Jurkat, Clone E6-1 (cell line): ENCODE data around the gene RAB9A. TPM values are rescaled to one million over a fixed set of nuclear protein-coding genes. Genes with fewer than 3 reads are reported as not detected.
"Not testable (repeated sequence)": the region's sequence is repeated elsewhere in the genome, so short reads cannot be mapped to it uniquely, and the experiment has no call there.

Experiments
- DNase-seq: peaks from one replicate; pipeline ENCODE4 v3.0.0-alpha.2; 2011; ENCODE audit warnings: low read depth, low spot score
- H3K4me3 ChIP-seq: 2 replicates; pipeline ENCODE4 v1.5.1; 2011; ENCODE audit warnings: mild to moderate bottlenecking, low read length, control low read depth, moderate library complexity
- polyA plus RNA-seq: library from polyadenylated mRNA; unstranded; fragments of >200 nt; gene quantifications from one replicate; pipeline ENCODE4 v1.2.1, GENCODE V29; 2012; ENCODE audit warnings: missing spikeins; ENCODE audit not compliant: insufficient read length, insufficient read depth

RAB9A gene, protein sequence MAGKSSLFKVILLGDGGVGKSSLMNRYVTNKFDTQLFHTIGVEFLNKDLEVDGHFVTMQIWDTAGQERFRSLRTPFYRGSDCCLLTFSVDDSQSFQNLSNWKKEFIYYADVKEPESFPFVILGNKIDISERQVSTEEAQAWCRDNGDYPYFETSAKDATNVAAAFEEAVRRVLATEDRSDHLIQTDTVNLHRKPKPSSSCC
- 17.6 TPM for polyA plus RNA-seq

DNA sequence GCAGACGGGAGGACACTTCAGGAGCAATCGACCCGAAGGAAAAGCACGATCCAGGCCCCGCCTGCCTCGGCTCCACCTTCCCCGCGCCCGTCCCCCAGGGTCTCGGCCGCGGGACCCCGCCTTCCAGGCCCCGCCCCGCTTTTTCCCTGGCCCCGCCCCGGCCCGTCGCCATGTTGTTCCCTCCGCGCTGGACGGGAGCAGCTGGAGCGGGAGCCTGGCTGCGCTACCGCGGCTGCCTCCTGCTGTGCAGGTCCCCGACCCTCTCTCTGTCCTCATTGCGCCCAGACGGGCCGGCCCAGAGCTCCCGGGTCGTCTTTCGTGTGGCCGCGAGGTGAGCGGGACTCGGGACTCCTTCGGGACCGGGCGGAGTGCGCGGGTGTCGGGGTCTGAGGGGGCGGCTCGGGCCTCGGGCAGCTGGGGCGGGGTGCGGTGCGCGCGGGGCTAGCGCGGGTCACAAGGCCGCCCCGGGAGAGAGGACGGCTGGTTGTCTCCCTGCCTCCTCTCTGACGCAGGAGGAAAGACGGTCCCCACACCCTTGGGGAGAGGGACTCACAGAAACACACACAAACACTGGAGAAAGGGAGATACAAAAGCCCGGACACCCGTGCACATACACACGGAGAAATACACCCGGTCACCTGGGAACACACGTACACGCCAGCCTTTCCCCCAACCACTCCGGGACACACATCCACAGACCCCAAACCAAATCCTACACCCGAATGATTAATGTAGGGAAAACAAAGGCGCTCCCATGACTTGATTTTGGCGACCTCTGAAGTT lies at the start of gene RAB9A:
Gene RAB9A (plus strand): TSS at position 171 of the 783 bp plus-strand sequence. CDS start 19,619 bp downstream, outside the sequence.
- peak; percentile 31 for DNase-seq
- H3K4me3 ChIP-seq, result peak within 1 kb of the TSS; percentile 74

- H3K4me3 ChIP-seq, DNase-seq: not testable (repeated sequence)
These were observed 47.2 kb upstream of the RAB9A start for GRCh38 chrX:13641684-13642083.

- no peak for DNase-seq
- no peak overlapping the region for H3K4me3 ChIP-seq
These were observed 43.3 kb upstream of the RAB9A start for GRCh38 chrX:13645464-13646153.

DNA sequence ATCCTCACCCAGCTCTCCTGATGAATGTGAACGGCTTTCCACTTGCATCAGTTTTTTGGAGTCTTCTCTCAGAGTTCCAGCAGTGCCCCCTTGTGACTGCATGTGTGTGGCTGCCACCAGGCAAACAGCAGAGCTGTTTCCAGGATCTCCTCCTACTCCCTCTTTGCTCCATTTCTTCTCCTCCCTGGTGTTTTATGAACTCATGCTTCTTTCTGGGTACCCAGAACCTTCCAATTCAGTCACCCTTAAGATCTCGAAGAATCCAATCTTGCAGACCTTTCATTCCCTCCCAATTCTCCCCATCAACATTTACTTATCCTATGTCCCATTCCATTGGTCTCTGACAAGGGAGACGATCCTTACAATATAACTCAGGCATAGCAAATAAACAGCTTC lies 42.8 kb upstream of the RAB9A start:
- no peak for DNase-seq
- no peak overlapping the region for H3K4me3 ChIP-seq

DNA sequence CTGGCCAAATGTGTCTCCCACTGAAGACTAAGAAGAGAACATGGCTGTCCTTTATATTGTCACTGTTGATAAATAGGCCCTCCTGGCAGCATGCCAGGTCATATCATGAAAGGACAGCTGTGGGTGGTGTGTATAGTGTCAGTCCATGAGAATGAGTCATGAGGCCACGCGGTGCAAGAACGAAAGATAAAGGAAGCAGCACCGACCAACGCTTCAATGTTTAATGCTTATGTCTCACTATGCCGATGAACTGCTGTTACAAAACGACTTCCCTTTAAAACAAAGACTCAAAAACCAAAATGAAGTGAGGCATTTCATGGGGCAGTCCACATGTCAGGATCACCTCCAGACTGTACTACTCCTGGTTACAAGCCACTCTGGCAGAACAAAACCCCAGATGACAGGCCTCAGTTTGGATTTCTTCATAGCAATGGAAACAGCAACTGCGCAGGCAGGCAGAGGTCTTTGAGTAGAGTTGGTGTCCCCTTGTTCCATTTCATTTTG lies 41.2 kb upstream of the RAB9A start:
- H3K4me3 ChIP-seq, result no peak overlapping the region
- DNase-seq, result no peak

DNA sequence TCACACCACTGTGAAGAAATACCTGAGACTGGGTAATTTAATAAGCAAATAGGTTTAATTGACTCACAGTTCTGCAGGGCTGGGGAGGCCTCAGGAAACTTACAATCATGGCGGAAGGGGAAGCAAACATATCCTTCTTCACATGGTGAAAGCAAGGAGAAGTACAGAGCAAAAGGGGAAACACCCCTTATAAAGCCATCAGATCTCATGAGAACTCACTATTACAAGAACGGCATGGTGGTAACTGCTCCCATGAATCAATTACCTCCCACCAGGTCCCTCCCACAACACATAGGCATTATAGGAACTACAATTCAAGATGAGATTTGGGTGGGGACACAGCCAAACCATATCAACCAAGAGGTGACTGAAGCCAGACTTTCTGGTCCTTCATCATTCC lies 40.6 kb upstream of the RAB9A start:
- not testable (repeated sequence) for H3K4me3 ChIP-seq, DNase-seq

GRCh38 chrX:13649838-13650237 lies 39.1 kb upstream of the RAB9A start:
- no peak overlapping the region for H3K4me3 ChIP-seq
- no peak for DNase-seq

DNA sequence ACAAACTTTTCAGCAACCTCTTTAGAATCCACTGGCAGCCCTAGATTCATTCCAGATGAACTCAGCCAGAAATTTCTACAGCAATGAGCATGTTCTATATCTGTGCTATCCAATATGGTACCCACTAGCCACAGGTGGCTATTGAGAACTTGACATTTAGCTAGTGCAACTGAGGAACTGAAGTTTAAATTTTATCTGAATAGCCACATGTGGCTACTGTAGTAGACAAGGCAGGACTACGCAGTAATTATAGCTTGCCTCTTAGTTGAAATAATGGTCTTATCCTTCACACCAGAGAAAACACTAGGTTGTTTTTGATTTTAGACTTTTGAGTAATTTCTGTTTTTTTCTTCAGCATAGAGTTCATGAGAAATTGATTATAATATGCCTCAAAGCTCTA lies 38.6 kb upstream of the RAB9A start:
- DNase-seq, result no peak
- no peak overlapping the region for H3K4me3 ChIP-seq

DNA sequence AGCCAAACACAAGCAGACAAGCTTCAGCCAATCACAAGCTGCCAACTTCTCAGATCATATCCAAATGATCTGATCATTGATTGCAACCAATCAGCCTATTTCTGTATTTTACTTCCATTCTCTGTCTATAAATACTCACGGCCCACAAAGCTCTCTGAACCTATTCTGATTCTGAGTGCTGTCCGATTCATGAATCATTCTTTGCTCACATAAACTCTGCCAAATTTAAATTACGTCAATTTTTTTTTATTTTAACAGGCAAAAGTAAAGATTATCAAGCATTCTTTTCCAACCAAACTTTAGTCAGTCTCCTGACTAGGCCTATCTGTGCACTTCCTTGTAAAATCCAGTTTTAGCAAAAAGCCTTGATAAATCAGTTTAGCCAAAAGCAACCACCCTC lies 37.8 kb upstream of the RAB9A start:
- no peak for DNase-seq

DNA sequence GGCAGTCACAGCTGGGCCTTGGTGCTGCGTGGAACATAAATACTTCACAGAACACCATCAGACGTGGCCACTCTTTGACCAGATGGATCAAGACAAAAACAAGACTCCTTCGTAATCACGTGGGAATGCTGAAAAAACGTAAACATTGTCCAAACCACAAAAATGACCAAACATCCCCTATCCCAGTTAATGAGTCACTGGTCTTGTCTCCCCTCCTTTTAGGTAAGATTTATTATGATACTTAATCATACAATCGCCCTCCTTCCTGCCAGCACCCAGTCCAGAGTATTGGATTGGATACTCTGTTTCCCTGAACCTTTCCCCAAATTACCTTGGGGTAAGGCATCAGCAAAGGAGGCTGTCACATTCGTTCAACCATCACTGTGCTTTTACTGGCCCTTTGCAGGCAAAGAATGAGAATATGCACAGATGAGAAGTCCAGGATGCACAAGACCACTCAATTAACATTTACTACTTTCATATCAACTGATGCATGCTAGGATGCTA lies 36.6 kb upstream of the RAB9A start:
- H3K4me3 ChIP-seq, result peak overlapping the region; percentile 51
- DNase-seq, result no peak

More for the DNA sequence above, 37.8 kb upstream of the RAB9A start:
- H3K4me3 ChIP-seq, result no peak overlapping the region

GRCh38 chrX:13652850-13653693 lies 35.9 kb upstream of the RAB9A start, which contains the start of gene TCEANC:
Gene TCEANC (plus strand): TSS chrX:13653141. CDS start chrX:13662509, 9,368 bp downstream.
- DNase-seq, result peak; percentile 93
- peak within 1 kb of the TSS; percentile 70 for H3K4me3 ChIP-seq

DNA sequence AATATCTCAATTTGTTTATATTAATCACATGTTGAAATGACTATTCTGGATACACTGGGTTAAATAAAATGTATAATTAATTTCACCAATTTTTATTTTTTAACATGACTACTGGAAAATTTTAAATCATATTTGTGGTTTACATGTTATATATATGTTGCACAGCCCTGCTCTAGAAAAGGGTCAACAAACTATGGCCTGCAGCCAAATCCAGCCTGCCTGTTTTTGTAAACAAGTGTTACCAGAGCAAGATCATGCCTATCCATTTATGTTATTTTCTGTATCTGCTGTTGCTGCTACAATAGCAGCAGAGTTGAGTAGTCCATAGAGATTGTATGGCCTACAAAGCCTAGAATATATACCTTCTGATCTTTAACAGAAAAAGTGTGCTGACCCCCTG lies 34.8 kb upstream of the RAB9A start:
- H3K4me3 ChIP-seq, result peak overlapping the region; percentile 70
- DNase-seq, result no peak

GRCh38 chrX:13655674-13656073 lies 33.3 kb upstream of the RAB9A start:
- no peak for DNase-seq
- H3K4me3 ChIP-seq, result no peak overlapping the region

GRCh38 chrX:13658602-13659001 lies 30.3 kb upstream of the RAB9A start:
- H3K4me3 ChIP-seq, result no peak overlapping the region
- peak; percentile 40 for DNase-seq

DNA sequence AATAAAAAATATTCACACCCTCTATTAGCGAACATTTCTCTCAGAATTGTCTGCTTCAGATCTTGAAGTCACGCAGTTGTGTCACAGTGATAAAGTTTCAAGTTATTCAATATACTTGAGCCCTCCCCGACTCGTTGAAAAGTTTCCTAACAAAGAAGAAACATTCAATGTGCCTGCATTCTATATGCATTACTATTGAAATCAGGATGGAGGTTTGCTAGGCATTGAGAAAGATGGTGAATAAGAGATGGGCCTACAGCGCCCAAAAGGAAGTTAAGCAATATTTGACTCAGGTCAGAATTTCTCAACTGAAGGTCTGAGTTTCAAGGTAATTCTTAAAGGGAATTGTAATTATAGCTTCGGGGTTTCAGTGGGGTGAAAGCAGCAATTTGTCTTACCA lies 29.9 kb upstream of the RAB9A start:
- DNase-seq, result no peak
- H3K4me3 ChIP-seq, result no peak overlapping the region

GRCh38 chrX:13661735-13662288 lies 27.1 kb upstream of the RAB9A start:
- no peak overlapping the region for H3K4me3 ChIP-seq
- no peak for DNase-seq

- no peak for DNase-seq
- H3K4me3 ChIP-seq, result no peak overlapping the region
These were observed 26.6 kb upstream of the RAB9A start for GRCh38 chrX:13662355-13662791.

DNA sequence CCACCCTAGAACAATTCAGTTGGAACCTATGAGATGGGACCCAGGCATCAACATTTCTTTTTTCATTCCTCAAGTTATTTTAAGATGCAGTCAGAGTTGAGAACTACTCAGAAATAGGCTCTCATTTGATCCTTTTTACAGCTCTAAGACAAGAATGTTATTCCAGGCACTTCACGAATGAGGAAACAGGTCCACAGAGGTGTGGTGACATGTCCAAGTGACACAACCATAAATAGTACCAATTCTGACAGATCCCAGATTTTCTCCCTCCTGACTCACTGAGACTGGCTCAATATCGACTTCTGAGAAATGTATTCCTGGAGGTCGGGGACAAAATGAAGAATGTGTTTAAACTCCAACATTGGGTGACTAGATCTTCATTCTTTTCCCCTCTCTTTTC lies 24.9 kb upstream of the RAB9A start:
- no peak for DNase-seq
- H3K4me3 ChIP-seq, result no peak overlapping the region
